Measurements from ENCODE around the gene SLCO3A1. TPM values are rescaled to one million over a fixed set of nuclear protein-coding genes. Genes with fewer than 3 reads are reported as not detected.

Gene SLCO3A1
- total RNA-seq, 1 experiment from 2014 or later: under 0.01 TPM

DNA sequence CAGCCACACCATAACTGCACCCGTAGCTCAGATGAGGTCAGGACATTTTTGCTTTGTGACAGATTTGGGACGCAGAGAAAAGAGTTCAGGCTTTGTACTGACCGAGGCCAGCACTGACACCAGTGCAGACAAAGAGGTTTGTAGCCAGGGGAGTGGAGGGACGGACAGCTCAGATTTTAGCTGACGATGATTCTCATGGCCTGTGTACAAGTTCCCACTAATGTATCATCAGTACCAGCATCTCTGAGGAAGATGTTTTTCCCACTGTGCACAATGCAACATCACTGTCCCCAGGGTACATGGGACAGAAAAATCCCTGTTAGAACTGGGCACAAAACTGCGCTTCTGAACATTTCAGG lies 112.7 kb downstream of the SLCO3A1 start:
- no peak for DNase-seq (ENCODE audit: low read depth)

DNA sequence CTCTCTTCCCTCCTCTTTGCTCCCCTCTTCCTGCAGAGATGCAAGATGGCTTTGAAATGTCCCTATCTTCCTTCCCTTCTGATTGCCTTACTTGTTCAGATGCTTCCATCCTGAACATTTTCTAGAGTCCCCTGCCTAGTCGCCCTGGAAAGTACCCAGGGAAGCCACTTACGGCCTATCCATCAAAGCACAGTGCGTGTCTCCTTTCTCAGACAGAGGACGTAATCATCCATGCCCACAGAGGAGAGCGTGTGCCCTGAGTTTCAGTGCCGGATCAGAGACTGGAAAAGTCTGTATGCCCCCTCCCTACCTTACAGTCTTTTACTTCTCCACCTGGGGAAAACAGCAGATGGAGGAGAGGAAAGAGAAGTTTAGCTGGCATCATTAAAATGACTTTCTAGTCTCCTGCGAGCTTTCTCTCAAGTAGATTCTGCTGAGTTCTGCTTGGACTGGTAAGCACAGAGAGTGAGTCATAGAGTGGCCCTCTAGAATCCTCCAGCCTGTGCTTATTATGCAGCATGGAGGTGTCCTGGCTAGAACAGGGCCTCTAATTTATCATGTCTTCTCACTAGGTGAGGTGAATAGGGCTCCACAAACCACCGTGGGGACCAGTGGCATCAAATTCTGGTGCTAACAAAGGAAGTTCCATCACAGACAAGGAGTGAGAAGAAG lies 114.6 kb downstream of the SLCO3A1 start:
- no peak for DNase-seq (ENCODE audit: low read depth)

DNA sequence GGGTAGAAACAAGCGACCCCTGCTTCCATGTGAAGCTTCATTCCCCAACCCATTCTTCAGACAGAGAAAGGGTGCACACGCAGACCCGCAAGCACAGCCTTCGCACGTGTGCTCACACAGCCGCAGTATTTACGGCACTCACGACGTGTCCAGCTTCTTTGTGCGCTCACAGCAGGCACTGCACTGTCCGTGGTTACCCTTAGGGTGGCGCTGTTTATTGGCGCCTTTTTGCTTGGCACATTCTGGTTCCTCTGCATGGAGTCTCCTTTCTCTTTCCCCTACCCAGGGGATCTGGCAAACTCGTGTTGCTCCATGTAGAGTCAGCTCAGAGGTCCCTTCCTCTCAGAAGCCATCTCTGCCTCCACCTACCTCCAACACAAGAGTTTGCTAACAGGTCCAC lies 115.1 kb downstream of the SLCO3A1 start:
- no peak for DNase-seq (ENCODE audit: low read depth)

- no peak for DNase-seq (ENCODE audit: low read depth)
Measured at GRCh38 chr15:91970142-91970541, 116.6 kb downstream of the SLCO3A1 start.

DNA sequence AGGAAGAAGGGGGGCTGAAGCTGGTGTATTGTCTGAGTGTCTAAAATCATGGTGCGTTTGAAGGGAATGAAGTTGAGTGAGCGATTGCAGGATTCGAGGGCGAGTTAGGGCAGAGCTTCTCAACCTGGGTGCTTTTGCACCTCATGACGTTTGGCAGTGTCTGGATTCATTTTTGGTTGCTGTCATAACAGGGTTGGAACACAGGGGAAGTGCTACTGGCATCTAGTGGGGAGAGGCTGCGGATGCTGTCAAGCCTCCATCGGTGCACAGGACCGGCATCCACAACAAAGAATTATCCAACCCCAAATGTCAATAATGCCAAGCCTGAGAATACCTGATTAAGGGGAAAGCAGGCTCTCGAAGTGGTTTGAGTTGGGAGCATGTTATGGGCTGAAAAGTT lies 120.0 kb downstream of the SLCO3A1 start:
- no peak for DNase-seq (ENCODE audit: low read depth)

GRCh38 chr15:91974321-91974720 lies 120.8 kb downstream of the SLCO3A1 start:
- no peak for DNase-seq (ENCODE audit: low read depth)

DNA sequence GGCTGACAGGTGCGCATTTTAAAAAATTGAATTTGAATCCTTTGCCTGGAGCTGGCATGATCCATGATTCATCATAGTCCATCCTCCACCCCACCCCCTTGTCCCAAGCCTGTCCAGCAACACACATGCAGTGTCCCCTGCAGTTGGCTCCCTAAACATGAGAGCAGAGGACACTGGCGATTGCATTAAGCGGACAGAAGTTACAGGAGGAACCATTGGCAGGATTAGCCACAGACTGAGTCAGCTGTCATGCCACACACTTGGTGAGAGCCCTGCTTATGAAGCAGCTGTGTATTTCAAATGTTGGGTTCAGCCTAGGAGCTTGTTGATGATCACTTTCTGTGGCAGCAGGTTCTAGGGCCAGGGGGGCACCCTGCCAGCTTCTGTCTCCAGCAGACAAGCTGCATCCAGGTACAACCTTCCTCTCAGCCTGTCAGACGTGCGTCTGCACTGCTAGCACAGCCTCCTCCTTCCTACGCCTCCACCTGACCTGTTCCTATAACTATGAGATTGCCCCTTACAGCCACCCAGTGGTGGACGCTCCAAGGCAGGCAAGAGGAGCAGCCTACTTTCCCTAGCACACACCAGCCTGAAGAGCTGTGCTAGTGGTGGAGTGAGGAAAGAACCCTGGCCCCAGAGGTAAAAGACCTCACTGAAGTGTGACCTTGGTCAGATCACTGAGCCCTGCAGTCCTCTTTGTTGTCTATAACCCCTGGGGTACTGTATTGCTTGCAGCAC lies 121.9 kb downstream of the SLCO3A1 start:
- no peak for DNase-seq (ENCODE audit: low read depth)

DNA sequence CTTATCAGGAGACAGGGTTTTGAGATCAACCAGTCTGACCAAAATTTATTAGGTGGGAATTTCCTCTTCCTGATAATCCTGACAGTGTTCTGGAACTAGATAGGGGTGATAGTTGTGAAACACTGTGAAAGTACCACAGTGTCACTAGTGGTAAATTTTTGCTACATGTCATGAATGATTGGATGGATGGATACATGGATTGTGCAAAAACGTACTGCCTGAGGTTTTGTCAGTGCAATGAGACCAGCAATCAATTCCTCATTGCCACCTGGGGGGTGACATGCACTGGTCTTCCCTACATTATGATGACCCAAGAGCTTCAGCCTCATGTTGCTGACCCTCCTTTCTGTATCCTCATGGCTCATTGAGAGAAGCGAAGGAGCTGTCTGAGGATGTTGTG lies 123.5 kb downstream of the SLCO3A1 start:
- no peak for DNase-seq (ENCODE audit: low read depth)

DNA sequence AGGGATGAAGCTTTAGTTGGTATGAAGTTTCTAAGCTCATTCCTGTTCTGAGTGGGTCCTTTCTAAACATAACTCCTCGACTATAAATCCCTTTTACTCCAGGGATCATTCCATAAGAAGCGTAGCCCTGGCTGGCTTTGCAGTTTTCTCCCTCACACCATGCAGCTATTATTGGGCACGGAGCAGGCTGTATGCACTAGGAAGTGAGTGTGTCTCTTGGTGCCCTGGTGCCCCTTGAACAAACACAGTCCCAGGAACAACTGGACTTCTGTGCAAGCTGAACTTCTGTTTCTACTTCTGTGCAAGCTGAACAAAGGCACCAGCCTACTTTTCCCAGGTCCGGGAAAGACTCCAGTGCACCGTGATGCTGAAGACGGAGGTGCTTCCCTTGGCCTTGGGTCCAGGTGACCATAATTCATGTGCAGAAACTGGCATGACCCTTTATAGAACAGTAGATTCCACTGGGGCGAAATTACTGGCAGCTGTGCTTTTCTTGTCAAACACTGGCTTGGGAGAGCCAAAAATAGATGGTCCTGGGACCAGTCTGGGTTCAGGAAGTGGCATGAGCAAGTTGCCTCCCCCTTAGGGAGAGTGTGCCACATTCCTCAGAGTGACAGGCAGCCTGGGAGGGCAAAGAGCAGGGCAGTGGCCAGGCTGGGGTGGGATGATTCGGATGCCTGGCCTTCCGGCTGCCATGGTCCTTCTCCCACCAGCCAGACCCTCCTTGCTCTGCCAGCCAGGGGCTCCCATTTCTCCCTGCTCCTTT lies 127.2 kb downstream of the SLCO3A1 start:
- DNase-seq (ENCODE audit: low read depth): no peak

DNA sequence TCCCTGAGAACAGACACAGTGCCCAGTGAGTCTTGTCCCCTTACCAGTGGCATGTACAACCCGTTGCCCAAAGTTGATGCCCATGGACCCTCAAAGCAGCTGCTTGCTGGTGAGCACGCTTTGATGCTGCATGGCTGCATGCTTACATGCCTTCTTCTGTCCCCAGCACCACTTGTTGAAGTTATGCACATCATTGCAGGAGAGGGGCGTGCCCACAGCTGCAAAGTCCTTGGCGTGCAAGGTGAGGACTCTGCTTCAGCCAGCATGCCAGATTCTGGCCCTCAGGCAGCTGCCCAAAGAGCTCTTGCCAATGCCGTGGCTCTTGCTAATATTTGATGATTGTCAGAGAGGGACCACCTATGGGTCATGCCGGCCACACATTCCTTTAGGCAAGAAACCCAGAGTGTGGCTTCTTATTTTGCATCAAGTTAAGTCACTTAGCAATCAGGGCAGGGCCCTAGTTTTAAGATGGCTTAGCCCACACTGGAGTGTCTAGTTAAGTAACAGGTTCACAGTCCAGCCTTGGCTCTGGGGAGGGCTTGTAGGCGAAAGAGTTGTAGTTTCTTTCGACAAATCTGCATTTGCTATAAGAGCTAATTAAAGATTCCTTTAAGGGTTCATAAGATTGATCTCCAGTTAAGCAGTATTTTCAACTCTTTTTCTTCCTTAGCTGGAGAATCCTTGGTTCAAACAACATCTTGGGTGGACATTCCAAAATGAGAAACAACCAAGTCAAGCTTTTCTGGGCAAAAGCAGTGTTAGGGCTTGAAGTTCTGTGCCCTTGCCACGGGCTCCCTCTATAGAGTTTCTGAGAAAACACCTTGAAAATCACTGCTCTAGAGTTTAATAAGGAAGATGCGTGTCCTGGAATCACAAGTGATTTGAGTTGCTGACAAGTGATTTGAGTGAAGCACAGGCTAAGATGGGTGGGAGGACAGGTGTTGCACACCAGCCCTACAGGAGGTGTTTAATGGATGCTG lies 128.6 kb downstream of the SLCO3A1 start:
- DNase-seq (ENCODE audit: low read depth): no peak

- DNase-seq (ENCODE audit: low read depth): no peak
Measured at GRCh38 chr15:91983729-91984340, 130.3 kb downstream of the SLCO3A1 start.

- DNase-seq (ENCODE audit: low read depth): no peak
Measured at GRCh38 chr15:91985297-91985696, 131.8 kb downstream of the SLCO3A1 start.

DNA sequence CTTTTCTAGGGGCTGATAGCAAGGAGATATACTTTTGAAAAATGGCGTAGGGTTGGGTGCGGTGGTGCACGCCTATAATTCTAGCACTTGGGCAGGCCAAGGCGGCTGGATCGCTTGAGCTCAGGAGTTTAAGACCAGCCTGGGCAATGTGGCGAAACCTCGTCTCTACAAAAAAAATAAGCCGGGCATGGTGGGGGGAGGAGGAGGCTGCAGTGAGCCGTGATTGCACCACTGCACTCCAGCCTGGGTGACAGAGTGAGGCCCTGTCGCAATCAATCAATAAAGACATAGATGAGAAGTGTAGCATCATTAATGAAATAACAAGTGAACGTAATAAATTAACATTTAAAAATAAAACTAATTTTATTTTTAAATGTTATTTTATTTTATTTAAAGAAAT lies 134.6 kb downstream of the SLCO3A1 start:
- no peak for DNase-seq (ENCODE audit: low read depth)

GRCh38 chr15:91988655-91989054 lies 135.1 kb downstream of the SLCO3A1 start:
- no peak for DNase-seq (ENCODE audit: low read depth)

DNA sequence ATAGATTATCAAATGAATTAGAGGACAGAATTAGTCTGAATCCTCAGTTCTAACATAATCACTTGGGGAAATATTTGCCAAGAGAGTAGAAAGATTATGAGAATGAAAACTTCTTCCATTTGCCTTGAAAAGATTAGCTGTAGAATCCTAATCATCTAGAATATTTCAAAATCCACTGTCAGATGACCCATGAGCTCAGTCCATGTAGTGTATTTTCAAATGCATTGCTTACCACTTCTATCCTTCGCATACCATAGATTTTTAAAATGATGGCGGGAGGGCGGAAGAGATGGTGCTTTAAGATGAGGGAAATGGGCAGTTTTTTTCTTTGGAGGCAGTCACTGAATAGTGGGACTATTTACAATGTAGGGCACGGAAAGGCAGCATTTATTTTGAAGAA lies 136.3 kb downstream of the SLCO3A1 start:
- no peak for DNase-seq (ENCODE audit: low read depth)

DNA sequence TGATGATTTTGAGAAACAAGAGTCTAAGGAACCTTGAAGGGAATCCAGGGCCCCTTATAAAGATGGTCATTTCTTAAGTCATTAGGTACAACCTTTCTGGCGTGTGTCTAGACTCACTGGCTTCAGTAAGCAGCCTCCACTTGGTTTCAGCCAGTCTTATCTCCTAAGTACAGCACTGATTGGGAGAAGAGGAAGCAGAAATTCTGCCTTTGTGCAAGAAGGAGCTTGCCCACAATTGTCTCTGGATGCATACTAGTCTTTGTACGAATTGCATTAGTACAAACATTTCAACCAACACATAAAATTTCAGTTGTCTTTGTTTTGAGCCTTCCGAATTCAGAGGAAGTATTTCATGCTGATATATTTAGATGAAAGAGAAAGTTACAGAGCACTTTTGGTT lies 139.4 kb downstream of the SLCO3A1 start:
- DNase-seq (ENCODE audit: low read depth): no peak

GRCh38 chr15:91995146-91995545 lies 141.6 kb downstream of the SLCO3A1 start:
- DNase-seq (ENCODE audit: low read depth): no peak

- DNase-seq (ENCODE audit: low read depth): no peak
Measured at GRCh38 chr15:91997163-91997562, 143.7 kb downstream of the SLCO3A1 start.

DNA sequence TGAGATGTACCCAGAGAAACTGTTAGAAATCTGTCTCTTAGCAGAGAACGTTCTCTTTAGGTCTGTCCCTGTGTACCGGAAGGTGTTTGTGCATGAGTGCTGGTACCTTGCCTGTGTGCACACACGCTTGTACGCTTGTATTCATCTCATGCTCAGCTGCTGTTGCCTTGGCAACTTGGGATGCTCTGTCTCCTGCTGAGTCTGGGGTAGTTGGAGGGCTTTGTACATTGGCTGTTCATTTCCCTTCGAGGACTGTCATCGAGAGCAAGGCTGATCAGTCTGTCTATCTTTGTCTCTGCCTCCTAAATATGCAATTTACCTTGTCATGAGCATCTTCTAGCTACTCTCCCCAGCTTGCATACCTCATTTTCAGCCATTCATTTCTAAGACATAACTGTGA lies 147.2 kb downstream of the SLCO3A1 start:
- no peak for DNase-seq (ENCODE audit: low read depth)

- no peak for DNase-seq (ENCODE audit: low read depth)
Measured at GRCh38 chr15:92001307-92001706, 147.8 kb downstream of the SLCO3A1 start.

DNA sequence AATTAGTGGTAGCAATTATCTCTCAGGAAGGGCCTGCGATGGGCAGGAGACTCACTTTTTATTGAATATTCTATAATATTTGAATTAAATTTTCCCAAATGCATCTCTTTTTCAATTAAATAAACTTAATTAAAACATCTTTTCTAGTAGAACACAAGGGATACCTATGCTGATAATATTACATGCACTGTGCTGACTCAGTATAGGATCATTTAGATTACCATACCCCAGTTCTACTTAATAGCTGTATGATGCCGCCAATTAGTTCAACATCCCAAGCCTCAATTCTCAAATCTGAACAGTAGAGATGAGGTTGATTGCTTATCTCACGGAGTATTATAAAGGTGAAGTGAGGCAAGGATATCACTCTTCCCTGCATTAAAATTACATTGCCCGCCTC lies 149.2 kb downstream of the SLCO3A1 start:
- no peak for DNase-seq (ENCODE audit: low read depth)
